Endothelial cell of umbilical vein (primary cell): Measurements from ENCODE around the gene RAP2A. TPM values are rescaled to one million over a fixed set of nuclear protein-coding genes. Genes with fewer than 3 reads are reported as not detected.

Experiments used
- BruUV-seq: library from RNA; stranded (reverse); fragments of 400-500 nt; replicated peaks from 2 replicates; lab custom pipeline; 2021; lab: Mats Ljungman, UMichigan
- CTCF ChIA-PET: fragments of 300-600, 350-600 bp; sonication (Branson Sonifier 250); formaldehyde crosslinking; loops from one replicate; lab custom pipeline; 2021; ENCODE audit warnings: antibody characterized with exemption, inconsistent platforms; lab: Charles Lee
- POLR2A ChIA-PET: fragments of 300-600, 350-600 bp; sonication (Branson Sonifier 250); formaldehyde crosslinking; loops from one replicate; lab custom pipeline; 2021; ENCODE audit warnings: antibody characterized with exemption, inconsistent platforms; lab: Charles Lee
- DNase-seq: peaks from one replicate; pipeline ENCODE4 v3.0.0-alpha.2; 2011; ENCODE audit warnings: low read depth, low spot score
- FAIRE-seq: peaks from 2 replicates; lab custom pipeline; 2011; peaks lifted over from hg19 to GRCh38; lab: Jason Lieb, UNC
- H2AFZ ChIP-seq: 2 replicates; pipeline ENCODE4 v1.6.0; 2012; ENCODE audit warnings: low read depth, low read length, control low read depth, inconsistent platforms
- H3K27ac ChIP-seq: 2 replicates; pipeline ENCODE4 v1.5.1; 2011; ENCODE audit warnings: low read depth, mild to moderate bottlenecking, control low read depth, low read length, moderate library complexity; ENCODE audit not compliant: insufficient read depth
- H3K27me3 ChIP-seq, 2 experiments: 2 replicates each; pipeline versions ENCODE4 v1.6.0 to v1.6.1; 2011; ENCODE audit warnings: low read length in 2 of 2, mixed read lengths in 1 of 2; ENCODE audit not compliant: control insufficient read depth in 2 of 2, insufficient read depth in 2 of 2
- H3K36me3 ChIP-seq, 2 experiments: 2 replicates in 1 of 2; 3 replicates in 1 of 2; pipeline ENCODE4 v1.5.1; 2011; ENCODE audit warnings: low read length in 2 of 2, mild to moderate bottlenecking in 1 of 2, moderate library complexity in 1 of 2; ENCODE audit not compliant: control insufficient read depth in 2 of 2, insufficient read depth in 2 of 2; ENCODE audit errors: extremely low read depth in 1 of 2
- H3K4me1 ChIP-seq: 3 replicates; pipeline ENCODE4 v1.5.1; 2011; ENCODE audit warnings: mild to moderate bottlenecking, low read length; ENCODE audit not compliant: control insufficient read depth, insufficient read depth; ENCODE audit errors: extremely low read depth
- H3K4me2 ChIP-seq: 2 replicates; pipeline ENCODE4 v1.6.1; 2011; ENCODE audit warnings: low read length, control low read depth, mixed read lengths; ENCODE audit not compliant: insufficient read depth
- H3K4me3 ChIP-seq, 3 experiments: fragments of 200-600 bp in 1 of 3; sonication (generic), shearing (Covaris generic) in 1 of 3; replicated peaks in 1 of 3; 2 replicates each; pipeline ENCODE4 v1.5.1; 2011 to 2016; ENCODE audit warnings: control low read depth in 3 of 3, low read length in 3 of 3, mild to moderate bottlenecking in 2 of 3, inconsistent platforms in 1 of 3, low read depth in 1 of 3, moderate library complexity in 1 of 3; ENCODE audit not compliant: insufficient read depth in 1 of 3
- H3K79me2 ChIP-seq: 2 replicates; pipeline ENCODE4 v1.6.0; 2012; ENCODE audit warnings: low read length, inconsistent platforms; ENCODE audit not compliant: control insufficient read depth, insufficient read depth
- H3K9ac ChIP-seq: replicated peaks from 2 replicates; pipeline ENCODE3; 2011; ENCODE audit warnings: low read length, control low read depth; ENCODE audit not compliant: insufficient read depth; ENCODE audit errors: extremely low read depth
- H3K9me1 ChIP-seq: replicated peaks from 3 replicates; pipeline ENCODE4 v1.6.0; 2011; ENCODE audit warnings: mild to moderate bottlenecking, low read length; ENCODE audit not compliant: control insufficient read depth, insufficient read depth; ENCODE audit errors: extremely low read depth
- H3K9me3 ChIP-seq: replicated peaks from 2 replicates; pipeline ENCODE4 v1.5.1; 2012; ENCODE audit warnings: low read length, inconsistent platforms; ENCODE audit not compliant: control insufficient read depth, insufficient read depth
- H4K20me1 ChIP-seq: replicated peaks from 2 replicates; pipeline ENCODE3; 2011; ENCODE audit warnings: mild to moderate bottlenecking, low read length; ENCODE audit not compliant: control insufficient read depth, insufficient read depth; ENCODE audit errors: extremely low read depth
- EZH2 ChIP-seq: IDR thresholded peaks from 2 replicates; pipeline ENCODE4 v1.6.1; 2012; ENCODE audit warnings: borderline replicate concordance, low read depth, mild to moderate bottlenecking, moderate library complexity, low read length, inconsistent platforms; ENCODE audit not compliant: severe bottlenecking
- FOS ChIP-seq: IDR thresholded peaks from 2 replicates; pipeline ENCODE4 v1.6.1; 2011; ENCODE audit warnings: mild to moderate bottlenecking, low read length, moderate library complexity, borderline replicate concordance; ENCODE audit not compliant: insufficient read depth
- GATA2 ChIP-seq: IDR thresholded peaks from 2 replicates; pipeline ENCODE4 v1.7.0; 2011; ENCODE audit warnings: low read depth, mild to moderate bottlenecking, moderate library complexity, mixed read lengths, low read length; ENCODE audit not compliant: insufficient read length, insufficient read depth
- JUN ChIP-seq: IDR thresholded peaks from 2 replicates; pipeline ENCODE4 v1.6.1; 2011; ENCODE audit warnings: borderline replicate concordance, low read depth; ENCODE audit not compliant: insufficient read length, insufficient read depth
- MYC ChIP-seq: IDR thresholded peaks from one replicate; pipeline ENCODE4 v1.6.1; 2011; ENCODE audit warnings: mild to moderate bottlenecking, low read depth, low read length
- POLR2A ChIP-seq: IDR thresholded peaks from 2 replicates; pipeline ENCODE4 v1.6.1; 2012; ENCODE audit warnings: low read depth, mild to moderate bottlenecking, control low read depth, low read length
- POLR2AphosphoS5 ChIP-seq: IDR thresholded peaks from 2 replicates; pipeline ENCODE4 v1.6.1; 2012; ENCODE audit warnings: low read depth, mild to moderate bottlenecking, control low read depth, low read length, moderate library complexity; ENCODE audit not compliant: insufficient read depth
- dilution Hi-C: fragments of 300-500 bp; cut with MboI; formaldehyde crosslinking; loops from one replicate; pipeline ENCODE4 v1.15.0; 2019; ENCODE audit warnings: low sequenced_read_pairs; ENCODE audit not compliant: extremely low pct_ligation_motif_present
- intact Hi-C: fragments of 100-400 bp; cut with micrococcal nuclease; formaldehyde crosslinking; loops from one replicate; pipeline ENCODE4 v1.10.0; 2022
- polyA plus RNA-seq, 4 experiments: library from polyadenylated mRNA; depleted of rRNA in 3 of 4; stranded (reverse) in 3 of 4; unstranded in 1 of 4; fragments of >200 nt; gene quantifications; 2 replicates each; pipeline versions ENCODE4 v1.2.1 to v1.2.3, GENCODE V29; 2011 to 2012; ENCODE audit warnings: missing spikeins in 1 of 4
- total RNA-seq: library from RNA; stranded (reverse); gene quantifications from 2 replicates; pipeline ENCODE4 v1.2.3, GENCODE V29; 2021
- TF ChIP-seq, protein P1 (sequence below), 2 donors: IDR thresholded peaks; 1 replicate in 1 of 2; 2 replicates in 1 of 2; pipeline ENCODE4 v1.5.1; 2011; ENCODE audit warnings: low read length in 2 of 2, mild to moderate bottlenecking in 2 of 2, moderate library complexity in 2 of 2, control low read depth in 1 of 2, inconsistent platforms in 1 of 2, low read depth in 1 of 2; ENCODE audit not compliant: insufficient read depth in 1 of 2; ENCODE audit errors: extremely low read depth in 1 of 2
- TF ChIP-seq, protein P2 (sequence below): IDR thresholded peaks from 2 replicates; pipeline ENCODE4 v1.6.1; 2011; ENCODE audit not compliant: insufficient read depth, insufficient read length

The RAP2A gene
- total and polyA plus RNA-seq, 2 donors (not counting 3 experiments of a cell fraction or from before 2014, with no cell fraction given), result 7.8 to 44.4 TPM

DNA sequence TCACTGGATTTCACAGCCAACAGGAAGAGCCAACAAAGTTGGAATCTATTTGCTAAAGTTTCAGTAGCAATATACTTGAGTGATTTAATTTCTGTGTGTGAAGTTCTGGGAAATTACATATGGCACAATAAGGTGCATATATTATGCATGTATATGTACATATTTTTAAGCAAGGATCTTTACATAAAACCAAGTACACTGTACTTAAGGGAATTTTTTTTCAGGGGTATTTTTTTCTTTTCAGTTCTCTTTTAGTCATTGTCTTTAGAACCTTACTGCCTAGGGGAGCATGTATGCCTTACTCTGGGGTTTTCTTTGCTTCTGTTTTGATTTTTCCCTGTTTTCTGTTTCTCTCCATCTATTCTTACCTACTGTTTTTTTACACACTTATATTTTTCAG is 7.4 kb downstream of the RAP2A start:
- Histone ChIP-seq H3K9me3 (no peaks in the 10 kb centered on the region), H3K9ac (no peak overlapping the region), H3K9me1 (no peaks in the 10 kb centered on the region), H2AFZ (no peak overlapping the region), H3K79me2 (peaks cover 58% of the 10 kb centered on the region), H3K4me1 (peaks cover 15% of the 10 kb centered on the region), H3K36me3 (no peaks in the 10 kb centered on the region), H3K4me2 (no peak overlapping the region), H3K4me3 (no peak overlapping the region), H3K27ac (no peak overlapping the region), H3K27me3 (no peaks in the 10 kb centered on the region), H4K20me1 (no peaks in the 10 kb centered on the region)
- CTCF ChIA-PET, result no interaction called here
- intact Hi-C loops (no loop called here), dilution Hi-C loops (no loop called here)
- TF ChIP-seq JUN (no peak), POLR2A (no peak), GATA2 (no peak), EZH2 (no peak), MYC (no peak), FOS (no peak), POLR2AphosphoS5 (no peak)
- TF ChIP-seq, protein P1, sequence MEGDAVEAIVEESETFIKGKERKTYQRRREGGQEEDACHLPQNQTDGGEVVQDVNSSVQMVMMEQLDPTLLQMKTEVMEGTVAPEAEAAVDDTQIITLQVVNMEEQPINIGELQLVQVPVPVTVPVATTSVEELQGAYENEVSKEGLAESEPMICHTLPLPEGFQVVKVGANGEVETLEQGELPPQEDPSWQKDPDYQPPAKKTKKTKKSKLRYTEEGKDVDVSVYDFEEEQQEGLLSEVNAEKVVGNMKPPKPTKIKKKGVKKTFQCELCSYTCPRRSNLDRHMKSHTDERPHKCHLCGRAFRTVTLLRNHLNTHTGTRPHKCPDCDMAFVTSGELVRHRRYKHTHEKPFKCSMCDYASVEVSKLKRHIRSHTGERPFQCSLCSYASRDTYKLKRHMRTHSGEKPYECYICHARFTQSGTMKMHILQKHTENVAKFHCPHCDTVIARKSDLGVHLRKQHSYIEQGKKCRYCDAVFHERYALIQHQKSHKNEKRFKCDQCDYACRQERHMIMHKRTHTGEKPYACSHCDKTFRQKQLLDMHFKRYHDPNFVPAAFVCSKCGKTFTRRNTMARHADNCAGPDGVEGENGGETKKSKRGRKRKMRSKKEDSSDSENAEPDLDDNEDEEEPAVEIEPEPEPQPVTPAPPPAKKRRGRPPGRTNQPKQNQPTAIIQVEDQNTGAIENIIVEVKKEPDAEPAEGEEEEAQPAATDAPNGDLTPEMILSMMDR (IDR thresholded peaks at IDR 0.05; ENCODE audit: extremely low read depth in 1 of 2, insufficient read depth in 1 of 2, low read depth in 1 of 2, low read length in 2 of 2), result no peak
- TF ChIP-seq, protein P2, sequence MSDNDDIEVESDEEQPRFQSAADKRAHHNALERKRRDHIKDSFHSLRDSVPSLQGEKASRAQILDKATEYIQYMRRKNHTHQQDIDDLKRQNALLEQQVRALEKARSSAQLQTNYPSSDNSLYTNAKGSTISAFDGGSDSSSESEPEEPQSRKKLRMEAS, result no peak
- DNase-seq, result no peak
- POLR2A ChIA-PET, result no interaction called here
- FAIRE-seq, result no peak
- BruUV-seq, result no TSS peak
